Measurements from ENCODE around the gene SRRM4.

SRRM4 gene

GRCh38 chr12:119158402-119158801 is 177.1 kb downstream of the SRRM4 start:
- no peak for TF ChIP-seq RAD21 (IDR thresholded peaks at IDR 0.05; ENCODE audit: low read depth)
- TF ChIP-seq TAF1 (IDR thresholded peaks at IDR 0.05; ENCODE audit: low read depth) = no peak
- TF ChIP-seq NFIC (IDR thresholded peaks at IDR 0.05) = no peak
- no peak for TF ChIP-seq YY1 (IDR thresholded peaks at IDR 0.05; ENCODE audit: low read depth)
- TF ChIP-seq EP300 (IDR thresholded peaks at IDR 0.05; ENCODE audit: borderline replicate concordance) = no peak
- TF ChIP-seq TEAD4 (IDR thresholded peaks at IDR 0.05) = no peak
- no peak for TF ChIP-seq CREB1 (IDR thresholded peaks at IDR 0.05; ENCODE audit: low read depth)
- TF ChIP-seq CEBPB (IDR thresholded peaks at IDR 0.05) = no peak
- TF ChIP-seq, protein P1, sequence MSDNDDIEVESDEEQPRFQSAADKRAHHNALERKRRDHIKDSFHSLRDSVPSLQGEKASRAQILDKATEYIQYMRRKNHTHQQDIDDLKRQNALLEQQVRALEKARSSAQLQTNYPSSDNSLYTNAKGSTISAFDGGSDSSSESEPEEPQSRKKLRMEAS (IDR thresholded peaks at IDR 0.05) = no peak
- TF ChIP-seq EGR1 (IDR thresholded peaks at IDR 0.05) = no peak
- TF ChIP-seq, protein P2, sequence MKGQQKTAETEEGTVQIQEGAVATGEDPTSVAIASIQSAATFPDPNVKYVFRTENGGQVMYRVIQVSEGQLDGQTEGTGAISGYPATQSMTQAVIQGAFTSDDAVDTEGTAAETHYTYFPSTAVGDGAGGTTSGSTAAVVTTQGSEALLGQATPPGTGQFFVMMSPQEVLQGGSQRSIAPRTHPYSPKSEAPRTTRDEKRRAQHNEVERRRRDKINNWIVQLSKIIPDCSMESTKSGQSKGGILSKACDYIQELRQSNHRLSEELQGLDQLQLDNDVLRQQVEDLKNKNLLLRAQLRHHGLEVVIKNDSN (IDR thresholded peaks at IDR 0.05) = no peak
- no peak for TF ChIP-seq FOXM1 (IDR thresholded peaks at IDR 0.05; ENCODE audit: borderline replicate concordance, low read depth)
- TF ChIP-seq ZBTB7A (IDR thresholded peaks at IDR 0.05; ENCODE audit: low read depth) = no peak
- TF ChIP-seq, protein P3, sequence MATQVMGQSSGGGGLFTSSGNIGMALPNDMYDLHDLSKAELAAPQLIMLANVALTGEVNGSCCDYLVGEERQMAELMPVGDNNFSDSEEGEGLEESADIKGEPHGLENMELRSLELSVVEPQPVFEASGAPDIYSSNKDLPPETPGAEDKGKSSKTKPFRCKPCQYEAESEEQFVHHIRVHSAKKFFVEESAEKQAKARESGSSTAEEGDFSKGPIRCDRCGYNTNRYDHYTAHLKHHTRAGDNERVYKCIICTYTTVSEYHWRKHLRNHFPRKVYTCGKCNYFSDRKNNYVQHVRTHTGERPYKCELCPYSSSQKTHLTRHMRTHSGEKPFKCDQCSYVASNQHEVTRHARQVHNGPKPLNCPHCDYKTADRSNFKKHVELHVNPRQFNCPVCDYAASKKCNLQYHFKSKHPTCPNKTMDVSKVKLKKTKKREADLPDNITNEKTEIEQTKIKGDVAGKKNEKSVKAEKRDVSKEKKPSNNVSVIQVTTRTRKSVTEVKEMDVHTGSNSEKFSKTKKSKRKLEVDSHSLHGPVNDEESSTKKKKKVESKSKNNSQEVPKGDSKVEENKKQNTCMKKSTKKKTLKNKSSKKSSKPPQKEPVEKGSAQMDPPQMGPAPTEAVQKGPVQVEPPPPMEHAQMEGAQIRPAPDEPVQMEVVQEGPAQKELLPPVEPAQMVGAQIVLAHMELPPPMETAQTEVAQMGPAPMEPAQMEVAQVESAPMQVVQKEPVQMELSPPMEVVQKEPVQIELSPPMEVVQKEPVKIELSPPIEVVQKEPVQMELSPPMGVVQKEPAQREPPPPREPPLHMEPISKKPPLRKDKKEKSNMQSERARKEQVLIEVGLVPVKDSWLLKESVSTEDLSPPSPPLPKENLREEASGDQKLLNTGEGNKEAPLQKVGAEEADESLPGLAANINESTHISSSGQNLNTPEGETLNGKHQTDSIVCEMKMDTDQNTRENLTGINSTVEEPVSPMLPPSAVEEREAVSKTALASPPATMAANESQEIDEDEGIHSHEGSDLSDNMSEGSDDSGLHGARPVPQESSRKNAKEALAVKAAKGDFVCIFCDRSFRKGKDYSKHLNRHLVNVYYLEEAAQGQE (IDR thresholded peaks at IDR 0.05; ENCODE audit: low read depth) = no peak
- TF ChIP-seq TCF12 (IDR thresholded peaks at IDR 0.05; ENCODE audit: low read depth) = no peak

GRCh38 chr12:119159844-119160243 is 178.5 kb downstream of the SRRM4 start:
- TF ChIP-seq, protein P3 (IDR thresholded peaks at IDR 0.05; ENCODE audit: low read depth) = no peak
- TF ChIP-seq, protein P1 (IDR thresholded peaks at IDR 0.05) = no peak
- no peak for TF ChIP-seq FOXM1 (IDR thresholded peaks at IDR 0.05; ENCODE audit: borderline replicate concordance, low read depth)
- TF ChIP-seq CREB1 (IDR thresholded peaks at IDR 0.05; ENCODE audit: low read depth) = no peak

DNA sequence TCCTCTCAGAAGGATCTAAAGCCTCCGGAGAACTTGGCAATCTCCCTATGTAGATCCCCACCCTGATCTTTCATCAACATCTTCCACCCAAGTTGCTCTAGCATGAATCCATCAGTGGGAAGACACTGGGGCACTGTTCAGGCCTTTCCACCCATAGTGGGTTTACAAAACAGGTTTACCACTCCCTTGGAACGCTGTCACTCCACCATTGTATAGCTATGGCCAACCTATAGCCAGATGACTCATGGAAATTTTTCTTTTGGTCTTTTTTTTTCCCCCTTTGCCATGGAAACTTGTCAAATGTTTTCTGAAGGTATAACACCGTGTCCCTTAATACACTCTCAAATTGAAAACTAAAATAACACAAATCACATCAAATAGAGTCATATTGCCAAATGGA is 186.6 kb downstream of the SRRM4 start:
- TF ChIP-seq CEBPB (IDR thresholded peaks at IDR 0.05) = no peak
- TF ChIP-seq, protein P3 (IDR thresholded peaks at IDR 0.05; ENCODE audit: low read depth) = no peak

- TF ChIP-seq, protein P3 (IDR thresholded peaks at IDR 0.05; ENCODE audit: low read depth) = no peak
- TF ChIP-seq CREB1 (IDR thresholded peaks at IDR 0.05; ENCODE audit: low read depth) (no peak), TCF12 (IDR thresholded peaks at IDR 0.05; ENCODE audit: low read depth) (no peak), ZBTB7A (IDR thresholded peaks at IDR 0.05; ENCODE audit: low read depth) (no peak)
These were observed 187.4 kb downstream of the SRRM4 start for GRCh38 chr12:119168721-119169120.
